ENCODE measurements around the gene TRPM3.
"Not testable (repeated sequence)": the region's sequence is repeated elsewhere in the genome, so short reads cannot be mapped to it uniquely, and the experiment has no call there.

TRPM3 gene

DNA sequence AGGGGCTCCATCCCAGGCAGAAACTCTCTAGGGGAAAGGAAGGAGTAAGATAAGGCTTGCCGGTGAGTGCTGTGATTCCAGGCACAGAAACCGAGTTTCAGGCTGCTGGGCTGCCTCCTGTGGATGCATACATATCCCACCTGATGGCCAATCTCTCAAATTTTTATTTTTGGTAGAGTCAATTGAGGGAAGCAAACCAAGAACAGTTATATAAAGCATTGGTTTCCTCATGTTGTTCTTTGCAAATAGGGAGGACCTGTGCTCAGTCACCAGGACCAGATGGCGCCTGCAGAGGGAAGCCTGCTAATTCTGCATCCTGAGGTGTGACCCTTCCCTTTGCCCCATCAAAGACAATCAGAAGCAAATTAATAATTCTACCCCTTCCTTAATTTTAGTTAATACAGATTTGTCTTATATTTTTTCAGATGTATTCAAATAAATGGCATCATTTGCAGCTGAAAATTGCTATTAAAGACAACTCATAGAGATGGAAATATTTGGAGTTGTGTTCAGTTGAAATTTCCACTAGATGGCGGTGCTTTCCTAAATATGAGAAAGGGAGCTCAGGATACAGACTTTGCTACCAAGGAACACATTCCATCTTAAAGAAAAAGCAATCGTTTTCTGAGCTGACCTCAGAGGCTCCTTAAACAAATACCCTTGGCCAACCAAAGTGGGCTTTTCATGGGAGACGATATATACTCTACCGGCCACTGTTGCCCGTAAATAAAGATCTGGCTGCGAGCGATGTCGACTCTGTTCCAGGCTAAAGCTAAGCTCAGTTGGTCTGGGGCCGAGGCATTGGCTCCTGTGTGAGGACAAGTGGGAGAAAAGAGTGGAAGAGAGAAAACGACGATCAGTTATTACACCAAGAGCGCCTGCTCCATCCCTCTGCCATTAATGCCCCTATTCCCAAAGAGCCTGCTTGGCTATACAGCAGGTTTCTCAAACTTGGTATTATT, 481.3 kb downstream of the TRPM3 start:
- DNase-seq, result peak; percentile 19

DNA sequence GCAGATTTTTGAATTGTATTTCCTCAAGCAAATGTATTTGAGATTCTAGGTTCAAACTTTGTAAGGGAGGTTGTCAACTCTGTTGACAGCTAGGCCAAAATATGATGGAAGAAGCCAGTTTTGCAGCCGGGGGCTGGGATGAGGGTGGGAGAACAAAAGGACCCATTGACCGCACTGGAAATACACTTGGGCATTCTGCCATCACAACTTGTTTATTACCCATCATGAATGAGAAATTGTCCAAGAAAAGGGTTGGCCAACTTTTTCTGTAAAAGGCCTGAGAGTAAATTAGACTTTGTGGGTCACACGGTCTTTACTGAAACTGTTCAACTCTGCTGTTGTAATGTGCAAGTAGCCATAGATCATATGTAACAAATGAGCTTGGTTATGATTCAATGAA, 485.6 kb downstream of the TRPM3 start:
- no peak for DNase-seq

DNA sequence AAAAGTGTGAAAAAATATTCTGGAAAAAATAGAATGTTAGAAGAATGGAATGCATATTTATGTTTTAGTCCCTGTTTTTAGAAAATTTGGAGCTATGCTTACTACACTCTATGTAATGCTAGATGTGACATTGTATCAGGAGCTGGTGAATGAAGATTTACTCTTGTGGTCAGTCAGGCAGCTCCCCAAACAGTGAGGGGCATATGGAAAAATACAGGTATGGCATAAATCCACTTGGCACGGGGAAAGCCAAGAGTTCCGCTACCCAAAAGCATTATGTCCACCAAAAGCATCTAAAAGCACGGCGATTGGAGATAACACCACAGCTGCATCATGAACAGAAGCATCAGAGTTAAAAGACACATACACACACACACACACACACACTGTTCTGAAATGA, 486.7 kb downstream of the TRPM3 start:
- DNase-seq, result no peak

DNA sequence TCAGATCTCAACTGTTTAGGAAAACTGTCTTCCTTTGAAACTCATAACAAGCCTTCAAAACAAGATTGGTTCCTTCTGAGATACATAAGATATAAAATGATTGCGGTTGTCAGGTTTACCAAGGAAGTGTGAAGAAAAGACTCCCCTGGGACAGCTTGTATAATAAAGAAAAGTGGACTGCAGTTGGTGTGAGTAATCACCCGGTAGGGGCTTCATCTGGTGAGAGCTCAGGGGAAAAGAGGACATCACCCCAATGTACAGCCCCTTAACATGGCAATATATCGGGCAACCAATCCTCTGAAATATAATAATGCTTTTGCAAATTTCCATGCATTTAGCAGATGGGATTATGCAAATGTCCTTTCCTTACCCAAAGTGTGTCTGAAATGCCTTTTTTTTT, 490.4 kb downstream of the TRPM3 start:
- no peak for DNase-seq

DNA sequence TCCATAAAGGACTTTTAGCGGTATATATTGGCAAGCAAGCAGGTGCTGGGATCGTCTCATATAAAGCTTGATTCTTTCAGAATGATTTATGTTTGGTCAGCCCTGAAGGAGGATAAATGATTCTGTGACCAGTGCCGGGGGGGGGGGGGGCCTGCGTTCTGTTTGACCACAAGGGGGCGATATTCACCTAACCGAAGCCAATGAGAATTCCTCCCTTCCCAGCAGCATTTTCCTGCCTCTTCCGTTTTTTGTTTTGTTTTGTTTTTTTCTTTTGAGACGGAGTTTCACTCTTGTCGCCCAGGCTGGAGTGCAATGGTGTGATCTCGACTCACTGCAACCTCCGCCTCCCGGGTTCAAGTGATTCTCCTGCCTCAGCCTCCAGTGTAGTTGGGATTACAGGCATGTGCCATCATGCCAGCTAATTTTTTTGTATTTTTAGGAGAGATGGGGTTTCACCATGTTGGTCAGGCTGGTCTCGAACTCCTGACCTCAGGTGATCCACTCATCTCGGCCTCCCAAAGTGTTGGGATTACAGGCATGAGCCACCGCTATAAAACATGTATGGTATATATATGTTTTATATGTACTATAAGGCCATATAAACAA, 492.2 kb downstream of the TRPM3 start:
- DNase-seq, result not testable (repeated sequence)

DNA sequence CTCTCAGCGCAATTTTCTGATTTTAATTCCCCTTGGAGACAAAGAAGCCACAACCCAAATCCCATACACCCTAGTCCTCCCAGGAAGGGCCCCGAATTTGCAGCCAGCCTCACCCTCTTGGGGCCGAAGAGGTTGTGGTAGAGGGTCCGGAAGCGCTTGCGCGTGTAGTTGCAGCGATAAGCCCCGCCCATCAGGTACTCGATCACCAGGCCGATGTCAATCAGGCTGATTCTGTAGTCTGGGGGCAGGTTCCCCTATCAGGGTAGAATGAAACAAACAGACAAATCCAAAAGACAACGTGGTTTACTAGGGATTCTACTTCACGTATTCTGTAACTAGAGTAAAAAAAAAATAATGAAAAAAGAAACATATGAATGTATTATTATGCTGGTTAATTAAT, 496.3 kb downstream of the TRPM3 start:
- DNase-seq, result no peak

DNA sequence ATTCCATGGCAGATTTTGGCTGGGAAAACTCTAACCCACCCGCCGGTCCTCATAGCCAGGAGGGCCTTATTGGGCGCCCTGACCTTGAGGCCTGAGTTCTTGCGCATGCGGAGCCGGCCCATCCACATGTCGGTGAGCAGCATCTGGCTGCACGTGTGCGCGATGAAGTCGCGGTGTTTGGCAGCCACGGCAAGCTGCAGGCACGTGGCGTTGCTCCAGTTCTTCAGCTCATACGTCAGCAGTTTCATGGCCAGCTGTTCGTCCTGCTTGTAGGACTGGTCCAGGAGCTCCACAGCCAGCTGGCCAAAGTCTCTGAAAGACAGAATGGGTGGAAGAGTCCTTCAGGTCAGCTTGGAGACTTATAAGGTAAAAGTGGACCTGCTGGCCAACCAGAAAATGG, 502.6 kb downstream of the TRPM3 start:
- no peak for DNase-seq

DNA sequence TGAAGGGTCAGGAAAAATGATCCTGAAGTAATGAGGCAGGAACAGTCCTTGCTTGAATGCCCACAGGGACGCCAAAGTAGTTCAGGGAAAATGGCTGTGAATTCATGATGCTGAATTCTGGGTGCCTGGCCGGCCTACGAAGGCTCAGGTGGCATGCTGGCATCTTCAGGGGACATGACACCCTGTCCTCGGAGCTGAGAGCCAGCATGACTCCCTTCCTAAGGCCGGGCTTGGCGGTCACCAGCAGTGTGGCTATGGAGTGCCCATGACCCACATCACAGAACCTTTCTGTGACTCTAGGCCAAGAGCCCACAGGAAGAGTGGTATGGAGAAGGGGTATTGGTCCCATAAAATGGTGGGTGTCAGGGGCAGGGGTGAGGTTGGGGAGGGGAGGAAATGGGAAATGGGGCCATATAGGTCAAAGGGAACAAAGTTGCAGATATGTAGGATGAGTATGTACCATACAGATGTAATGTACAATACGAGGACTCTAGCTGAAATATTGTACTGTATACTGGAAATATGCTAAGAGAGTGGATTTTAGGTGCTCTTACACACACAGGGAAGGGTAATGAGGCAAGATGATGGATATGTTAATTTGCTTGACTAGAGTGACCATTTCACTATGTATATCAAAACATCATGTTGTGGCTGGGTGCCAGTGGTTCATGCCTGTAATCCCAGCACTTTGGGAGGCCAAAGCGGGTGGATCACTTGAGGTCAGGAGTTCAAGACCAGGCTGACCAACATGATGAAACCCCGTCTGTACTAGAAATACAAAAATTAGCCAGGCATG, 504.2 kb downstream of the TRPM3 start:
- DNase-seq, result no peak

DNA sequence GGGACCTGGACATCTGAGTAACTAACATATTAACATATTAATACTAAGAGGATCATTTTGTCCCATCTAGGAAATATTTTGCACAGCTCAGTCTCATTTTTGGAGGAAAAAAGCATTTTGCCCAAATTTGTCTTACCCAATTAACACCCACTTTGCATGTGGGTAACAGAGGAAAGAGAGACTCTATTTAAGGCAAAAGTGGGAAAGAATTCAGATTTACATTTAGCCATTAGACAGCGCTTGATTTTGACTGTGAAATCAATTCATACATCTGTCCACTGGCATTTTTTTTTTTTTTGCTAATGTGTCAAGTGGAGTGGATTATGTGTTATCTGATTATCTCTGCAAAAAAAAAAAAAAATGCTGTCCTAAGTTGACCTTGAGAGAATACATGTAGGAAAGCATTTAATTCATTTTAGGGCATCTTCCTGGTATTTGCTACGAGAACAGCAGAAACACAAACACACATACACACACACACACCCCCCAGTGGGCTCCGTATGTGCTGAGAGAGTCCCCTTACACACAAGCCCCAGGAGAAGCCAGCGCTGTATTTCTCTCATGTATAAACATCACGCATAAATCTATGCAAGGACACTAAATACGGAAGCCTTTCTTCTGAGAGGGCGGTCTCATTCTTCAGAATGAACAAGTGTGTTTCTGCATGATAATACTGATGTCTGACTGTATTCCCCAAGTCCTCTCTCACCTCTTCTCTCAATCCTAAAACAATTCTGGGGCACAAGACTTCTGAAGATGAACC, 505.0 kb downstream of the TRPM3 start:
- no peak for DNase-seq

DNA sequence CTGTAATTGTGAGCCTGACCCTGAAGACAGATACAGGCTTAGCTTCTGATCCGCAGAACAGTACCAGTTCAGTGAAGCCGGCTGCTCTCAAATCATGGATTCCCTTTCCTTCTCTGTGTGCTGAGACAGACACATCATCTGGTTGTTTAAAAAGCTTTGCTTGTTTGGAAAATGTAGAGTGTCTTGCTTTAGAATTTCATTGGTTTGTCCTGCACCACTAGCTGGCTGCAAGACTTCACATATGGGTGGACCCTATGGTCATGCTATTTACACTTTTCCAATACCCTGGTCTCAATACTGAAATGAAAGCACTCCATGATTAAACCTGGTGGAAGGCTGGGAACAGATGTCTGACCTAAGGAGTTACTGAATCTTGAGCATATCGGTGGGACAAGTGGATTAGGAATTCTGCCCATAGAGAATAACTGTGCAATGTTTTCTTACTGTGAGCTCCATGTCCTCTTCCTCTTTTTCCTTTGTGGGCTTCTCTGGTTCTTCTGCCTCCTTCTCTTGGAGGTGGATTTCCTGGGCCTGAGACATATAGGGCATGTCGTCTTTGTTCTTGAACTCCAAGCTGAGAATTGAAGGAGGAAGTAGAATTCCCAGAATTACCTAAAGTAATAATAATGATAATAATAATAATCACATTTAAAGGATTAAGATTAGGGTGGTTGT, 505.8 kb downstream of the TRPM3 start:
- DNase-seq, result no peak

DNA sequence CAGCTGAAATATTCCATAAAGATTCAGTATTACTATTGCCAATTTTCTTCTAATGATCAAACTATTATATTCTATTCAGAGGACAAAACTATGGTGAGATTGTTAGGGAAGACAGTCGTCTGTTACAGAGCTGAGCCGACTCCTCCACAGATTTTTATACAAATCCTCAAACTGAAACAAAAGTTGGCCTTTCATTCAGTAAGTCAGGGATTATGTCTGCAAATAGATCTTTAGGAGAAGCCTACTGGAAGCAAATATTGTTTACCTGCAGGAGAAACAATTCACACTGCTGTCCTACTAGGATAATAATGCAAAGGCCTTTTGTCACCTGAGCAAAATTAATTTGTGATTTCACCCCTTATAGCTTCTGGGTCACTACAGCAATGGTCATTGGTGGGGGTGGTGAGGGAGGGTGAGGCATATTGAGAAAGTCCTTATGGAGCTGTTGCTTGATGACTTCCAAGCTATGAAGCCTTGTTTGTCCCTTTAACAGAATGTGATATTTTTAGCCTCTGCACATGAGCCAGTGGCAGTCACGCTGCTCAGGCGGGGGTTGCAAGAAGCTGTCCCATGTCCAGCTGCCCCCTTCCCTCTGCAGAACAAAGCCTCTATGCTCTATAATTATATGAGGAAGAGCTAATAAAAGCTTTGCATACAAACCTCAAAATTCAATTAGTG, 506.5 kb downstream of the TRPM3 start:
- DNase-seq, result no peak

DNA sequence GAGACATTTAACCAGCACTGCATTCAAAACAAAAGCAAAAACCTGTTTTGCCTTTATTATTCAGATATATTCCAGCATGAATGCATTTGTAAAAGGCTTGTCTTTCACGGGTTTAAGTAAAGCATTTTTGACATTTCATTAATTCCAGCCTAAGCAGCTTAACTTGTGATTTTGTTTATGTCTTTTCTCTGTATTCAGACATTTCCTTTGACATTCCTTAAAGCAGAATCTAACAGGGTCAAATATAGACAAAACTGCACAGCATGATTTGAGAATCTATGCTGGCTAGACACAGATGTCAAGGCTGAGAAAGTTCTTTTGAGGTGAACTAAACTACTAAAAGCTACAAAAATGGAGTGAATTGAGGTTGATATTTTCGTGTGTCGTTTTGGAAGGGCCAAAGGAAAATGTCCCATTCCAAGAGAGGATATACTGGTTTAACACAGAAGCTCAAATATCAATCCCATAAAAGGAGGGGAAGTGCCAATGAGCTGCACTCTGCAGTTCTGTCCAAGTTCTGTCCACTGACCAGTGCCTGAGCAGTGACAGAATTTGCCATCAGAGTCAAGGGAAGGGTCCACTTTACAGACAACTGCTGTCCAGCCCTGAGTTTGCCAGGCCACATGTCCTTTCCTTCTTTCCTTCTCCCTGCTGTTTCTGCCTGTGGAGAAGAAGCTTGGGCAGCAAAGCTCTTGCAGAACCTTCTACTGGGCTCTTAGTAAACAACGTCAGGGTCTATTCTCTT, 508.2 kb downstream of the TRPM3 start:
- no peak for DNase-seq

DNA sequence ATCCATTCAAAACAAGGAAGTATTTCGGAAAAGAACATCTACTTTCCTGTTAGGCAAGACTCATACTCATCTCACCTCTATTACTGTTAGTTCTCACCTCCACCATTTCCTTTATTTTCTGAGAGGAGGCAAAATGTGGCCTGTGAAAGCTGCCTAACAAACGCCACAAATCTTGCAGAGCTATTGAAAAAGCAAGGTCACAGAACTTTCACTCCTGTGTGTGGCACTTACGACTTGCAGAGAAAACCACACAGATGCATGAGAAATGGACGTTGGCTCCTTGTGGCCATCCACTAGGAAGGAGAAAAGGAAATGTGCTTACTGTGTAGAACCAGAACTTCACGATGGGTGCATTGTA, 511.2 kb downstream of the TRPM3 start:
- DNase-seq, result no peak

DNA sequence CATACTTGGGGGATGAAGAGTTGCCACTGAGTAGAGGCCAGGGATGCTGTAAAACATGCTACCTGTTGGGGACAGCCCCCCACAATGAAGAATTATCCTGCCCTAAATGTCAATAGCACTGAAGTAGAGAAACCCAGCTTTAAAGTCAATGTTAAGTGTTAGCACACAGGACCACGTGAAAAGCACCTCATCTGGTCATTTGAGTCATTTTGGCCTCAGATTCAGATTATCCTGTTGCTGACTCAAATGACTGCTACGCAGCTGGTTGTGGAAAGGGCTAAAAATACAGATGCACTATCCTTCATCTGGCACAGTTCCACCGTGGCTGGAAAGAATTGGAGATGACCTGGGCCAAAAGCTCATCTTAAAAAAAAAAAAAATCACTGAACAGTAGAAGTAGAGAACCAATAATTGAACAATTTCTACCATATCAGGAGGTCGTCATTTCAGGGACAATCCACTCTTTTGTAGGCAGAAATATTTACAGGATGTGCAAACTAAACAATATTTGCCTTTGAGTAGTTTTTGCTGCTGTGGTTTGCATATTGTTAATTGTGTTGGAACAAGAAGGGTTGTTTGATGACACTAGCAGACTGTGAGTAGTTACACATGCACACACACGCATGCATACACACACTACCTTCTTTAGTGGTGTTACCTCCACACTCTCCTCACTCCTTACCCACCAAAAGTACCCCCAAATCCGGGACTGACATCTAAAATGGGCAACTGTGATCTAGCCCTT, 511.7 kb downstream of the TRPM3 start:
- no peak for DNase-seq

DNA sequence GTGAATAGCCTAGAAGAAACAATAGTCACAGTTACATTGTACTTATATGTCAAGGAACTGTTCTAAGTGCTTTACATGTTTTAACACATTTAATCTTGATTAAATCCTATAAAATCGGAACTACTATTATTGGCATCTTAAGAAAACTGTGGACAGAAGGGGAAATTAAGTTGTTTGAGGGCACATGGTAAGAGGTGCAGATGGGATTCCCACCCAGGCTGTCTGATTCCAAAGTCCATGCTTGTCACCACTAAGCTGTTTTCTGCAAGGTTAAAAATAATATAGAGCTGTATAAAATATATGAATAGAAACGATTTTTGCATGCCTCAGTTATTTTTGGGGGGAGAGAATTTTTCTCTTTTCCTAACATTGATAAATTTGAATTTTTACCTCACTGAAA, 512.4 kb downstream of the TRPM3 start:
- no peak for DNase-seq

DNA sequence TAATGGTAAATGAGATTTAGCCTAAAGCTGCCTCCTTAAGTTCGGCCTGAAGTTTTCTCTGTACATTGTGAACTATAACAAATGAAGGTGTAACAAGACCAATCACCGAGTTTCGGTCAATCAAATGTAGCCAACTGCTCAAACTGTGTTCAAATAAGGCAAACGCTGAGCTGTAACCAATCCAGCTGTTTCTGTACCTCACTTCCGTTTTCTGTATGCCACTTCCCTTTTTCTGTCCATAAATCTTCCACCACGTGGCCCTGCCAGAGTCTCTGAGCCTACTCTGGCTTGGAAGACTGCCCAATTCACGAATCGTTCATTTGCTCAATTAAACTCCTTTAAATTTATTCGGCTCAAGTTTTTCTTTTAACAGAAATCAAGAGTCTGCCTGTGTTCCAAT, 513.5 kb downstream of the TRPM3 start:
- no peak for DNase-seq

DNA sequence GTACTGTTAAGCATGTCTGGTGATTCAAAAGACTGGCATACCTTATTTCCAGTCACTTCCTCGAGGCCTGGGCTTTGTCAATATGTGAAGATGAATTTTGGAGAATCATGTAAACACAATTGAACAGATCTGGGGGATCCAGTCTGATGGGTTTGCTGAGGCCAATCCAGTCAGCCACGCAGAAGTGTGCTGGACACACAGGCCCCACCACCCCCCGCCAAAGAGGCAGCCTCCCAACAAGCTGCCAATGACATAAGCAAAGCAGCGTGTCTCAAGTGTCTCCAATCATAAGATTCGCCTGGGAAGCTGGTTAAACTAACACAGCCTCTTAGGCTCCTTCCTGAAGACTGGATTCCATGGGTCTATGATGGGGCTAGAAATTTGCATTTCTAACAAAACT, 514.1 kb downstream of the TRPM3 start:
- no peak for DNase-seq

DNA sequence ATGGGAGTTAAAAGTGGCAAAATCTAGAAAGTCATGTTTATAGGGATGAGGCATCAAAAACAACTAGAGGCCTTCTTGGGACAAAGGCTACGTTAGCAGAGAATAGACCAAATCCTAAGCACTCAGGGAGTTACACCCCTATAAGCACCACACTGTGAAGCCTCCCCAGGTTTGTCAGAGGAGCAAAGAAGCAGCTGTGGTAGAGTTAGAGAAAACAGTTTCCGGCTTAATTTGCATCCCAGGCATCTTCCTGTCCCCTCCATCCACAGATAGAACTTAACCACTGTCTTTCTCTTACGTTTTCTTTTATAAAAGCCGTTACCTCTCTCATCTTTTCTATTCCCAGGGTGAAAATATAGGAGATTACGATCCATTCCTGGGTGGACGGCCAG, 518.4 kb downstream of the TRPM3 start:
- DNase-seq, result no peak

DNA sequence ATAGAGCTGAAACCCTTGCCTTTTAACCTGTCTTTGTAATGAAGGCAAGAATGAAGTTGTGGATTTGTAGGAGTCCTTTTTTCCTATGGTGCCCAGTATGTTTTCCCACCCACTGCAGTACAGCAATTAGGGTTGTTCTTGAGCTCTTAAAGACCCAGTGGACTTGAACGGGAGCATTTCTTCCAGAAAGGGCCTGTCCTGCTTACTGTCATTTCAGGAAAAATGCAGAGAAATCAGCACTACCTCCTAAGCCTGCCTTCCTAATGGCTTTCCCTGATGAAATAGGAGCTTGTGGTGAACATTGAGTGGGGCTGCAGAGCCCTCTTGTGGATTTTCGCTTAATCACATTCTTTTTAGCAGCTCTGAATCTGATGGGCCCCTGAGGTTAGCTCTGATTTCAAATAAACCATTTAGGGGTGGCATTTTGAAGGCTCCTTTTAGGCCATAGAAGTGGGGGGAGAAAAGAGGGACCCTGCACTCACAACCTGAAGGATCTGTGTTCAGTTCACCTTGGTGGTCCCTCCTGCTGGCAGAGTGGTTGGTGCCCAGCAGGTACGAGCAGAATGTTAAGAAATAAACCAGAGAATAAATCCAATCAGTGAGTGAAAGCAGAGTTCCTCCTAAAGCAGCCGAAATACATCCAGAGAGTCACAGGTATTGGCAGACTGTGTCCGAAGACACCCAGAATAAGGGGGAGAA, 519.0 kb downstream of the TRPM3 start:
- peak; percentile 84 for DNase-seq

All from NCI-H1694 treated with DMSO at 0.1 percent for 48 hours (cell line).